GM10266 (cell line): ENCODE measurements around the gene SPTB.

ENCODE experiments used
- DNase-seq: peaks from one replicate; pipeline ENCODE4 v3.0.0; 2012; ENCODE audit errors: extremely low spot score
- CTCF ChIP-seq: IDR thresholded peaks from 2 replicates; pipeline ENCODE4 v1.5.1; 2012; ENCODE audit warnings: mild to moderate bottlenecking, low read depth; ENCODE audit not compliant: control insufficient read depth, insufficient read depth; ENCODE audit errors: missing control alignments

SPTB gene

GRCh38 chr14:64784006-64784405, 95.7 kb downstream of the SPTB start:
- TF ChIP-seq CTCF = no peak
- no peak for DNase-seq

- DNase-seq = no peak
- no peak for TF ChIP-seq CTCF
Observed at GRCh38 chr14:64782196-64782595, 97.5 kb downstream of the SPTB start.

DNA sequence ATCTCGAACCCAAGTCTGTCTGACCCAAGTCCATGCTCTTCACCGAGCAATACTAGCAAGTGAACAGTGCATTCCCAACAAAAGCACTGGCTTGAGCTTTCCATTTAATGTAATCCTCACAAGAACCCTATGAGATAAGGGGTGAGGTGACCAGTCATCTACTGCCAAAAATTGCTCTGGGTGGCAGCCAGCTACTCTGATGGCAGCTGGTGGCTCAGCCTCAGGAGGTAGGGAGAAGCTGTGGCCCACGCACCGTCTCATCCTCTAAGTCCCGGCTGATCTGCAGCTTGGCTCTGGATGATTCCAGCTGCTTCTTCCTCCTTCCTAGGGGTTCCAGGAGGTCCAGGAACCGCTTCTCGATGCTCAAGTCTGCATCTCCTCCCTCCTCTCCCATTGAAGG, 100.2 kb downstream of the SPTB start:
- DNase-seq = no peak
- TF ChIP-seq CTCF = no peak

GRCh38 chr14:64778104-64778754, 101.5 kb downstream of the SPTB start:
- TF ChIP-seq CTCF = no peak
- DNase-seq = no peak

- no peak for DNase-seq
- no peak for TF ChIP-seq CTCF
Observed at GRCh38 chr14:64777461-64777860, 102.2 kb downstream of the SPTB start.

DNA sequence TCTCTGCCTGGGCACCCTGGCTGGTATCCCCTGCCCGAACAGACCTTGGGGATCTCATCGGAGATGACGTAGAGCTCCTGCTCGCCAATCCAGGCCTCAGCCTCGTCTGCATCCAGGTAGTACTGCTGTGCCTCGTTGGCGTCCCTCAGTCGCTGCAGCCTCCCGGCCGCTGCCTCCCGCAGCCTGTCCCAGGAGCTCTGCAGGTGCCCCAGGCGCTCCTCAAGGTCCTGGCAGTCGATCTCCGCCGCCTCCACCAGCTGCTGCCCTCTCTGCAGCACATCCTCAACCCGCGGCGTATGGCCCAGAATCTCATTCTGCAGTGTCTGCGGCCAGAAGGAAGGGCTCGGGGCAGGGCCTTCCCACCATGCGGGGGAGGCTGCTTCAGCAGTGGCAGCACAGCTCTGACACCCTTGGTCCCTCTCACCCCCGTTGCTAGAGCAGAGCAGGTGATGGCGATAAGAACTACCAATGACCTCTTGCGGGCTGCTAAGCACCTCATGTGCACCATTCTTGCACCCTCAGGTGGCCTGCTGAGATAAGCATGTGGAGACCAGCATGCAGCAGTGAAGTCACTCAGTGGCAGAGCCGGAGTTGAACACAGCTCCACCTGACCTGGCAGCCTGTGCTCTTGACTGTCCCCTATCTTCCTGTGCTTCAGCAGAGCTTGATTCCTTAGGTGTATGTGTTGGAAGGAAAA, 104.5 kb downstream of the SPTB start:
- no peak for TF ChIP-seq CTCF
- no peak for DNase-seq

GRCh38 chr14:64774272-64774671, 105.4 kb downstream of the SPTB start:
- DNase-seq = no peak
- TF ChIP-seq CTCF = no peak
